NCI-H1105 treated with DMSO at 0.1 percent for 48 hours (cell line): ENCODE measurements around the gene MAMLD1.

Experiments
- DNase-seq: peaks from one replicate; lab custom pipeline; 2025; lab: John Stamatoyannopoulos, UW

Gene MAMLD1

GRCh38 chrX:150531467-150531866 lies 168.3 kb downstream of the MAMLD1 start:
- no peak for DNase-seq

- DNase-seq, result no peak
Measured at GRCh38 chrX:150533863-150534262, 170.7 kb downstream of the MAMLD1 start.

GRCh38 chrX:150536455-150537116 lies 173.5 kb downstream of the MAMLD1 start:
- DNase-seq, result no peak

- no peak for DNase-seq
Measured at GRCh38 chrX:150537851-150538250, 174.7 kb downstream of the MAMLD1 start.

DNA sequence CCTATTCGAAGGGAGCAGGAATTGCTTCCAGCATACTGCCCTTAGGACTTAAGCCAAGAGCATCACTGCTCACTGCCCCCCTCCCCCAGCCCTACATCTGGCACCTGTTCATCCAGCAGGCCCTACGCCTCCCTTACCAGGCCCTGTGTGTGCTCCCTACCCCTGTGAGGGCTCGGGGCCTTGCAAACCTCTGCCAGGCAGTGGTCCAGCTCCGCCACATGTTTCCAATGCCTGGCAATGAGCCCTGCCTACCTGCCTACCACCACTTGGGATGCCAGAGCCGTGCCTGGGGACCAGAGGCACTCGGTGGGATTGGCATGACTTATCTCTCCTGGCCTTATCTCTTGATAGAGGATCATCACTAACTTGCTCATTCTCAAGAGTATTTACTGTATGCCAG lies 177.8 kb downstream of the MAMLD1 start:
- peak; percentile 2 for DNase-seq

DNA sequence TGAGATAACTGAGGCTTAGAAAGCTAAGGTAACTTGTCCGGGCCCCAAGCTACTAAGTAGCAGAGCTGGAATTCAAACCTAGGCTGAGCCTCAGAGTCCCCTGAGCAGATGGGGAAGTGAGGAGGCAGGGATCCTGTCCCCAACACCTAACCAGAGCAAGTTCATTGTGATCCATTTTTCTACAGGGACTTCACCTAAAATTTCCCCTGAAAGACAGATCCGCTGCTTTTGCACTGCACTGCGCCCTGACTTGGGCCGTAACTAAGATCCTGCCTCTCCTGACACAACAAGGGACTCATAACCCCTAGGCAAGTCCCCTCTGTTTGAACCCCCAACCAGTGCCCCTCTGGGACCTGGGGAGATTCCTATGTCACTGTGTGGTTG lies 179.7 kb downstream of the MAMLD1 start:
- DNase-seq, result no peak

GRCh38 chrX:150543230-150544155 lies 180.4 kb downstream of the MAMLD1 start:
- DNase-seq, result no peak

- no peak for DNase-seq
Measured at GRCh38 chrX:150544222-150544787, 181.2 kb downstream of the MAMLD1 start.

GRCh38 chrX:150544835-150545770 lies 182.0 kb downstream of the MAMLD1 start:
- DNase-seq, result no peak

DNA sequence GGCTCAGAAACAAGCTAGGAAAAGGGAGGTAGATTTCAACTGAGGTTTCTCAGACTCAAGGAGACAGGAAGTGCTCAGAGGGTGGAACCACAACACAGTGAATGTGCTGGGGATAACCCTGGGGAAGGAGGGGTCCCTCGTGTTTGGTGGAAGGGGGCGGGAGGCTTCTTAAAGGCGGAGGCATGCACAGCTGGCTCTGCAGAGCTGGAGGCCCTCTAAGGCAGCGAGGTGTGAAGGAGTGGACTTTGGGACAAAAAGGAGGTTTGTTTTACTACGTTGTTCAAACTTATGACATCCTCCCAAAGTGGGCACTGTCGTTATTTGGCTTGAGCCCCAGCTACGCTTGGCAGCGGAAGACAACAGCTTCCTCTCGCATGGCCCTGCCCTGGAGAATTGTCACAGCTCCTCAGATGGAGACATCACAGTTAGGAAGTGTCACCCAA lies 183.6 kb downstream of the MAMLD1 start:
- DNase-seq, result no peak

GRCh38 chrX:150547375-150548115 lies 184.4 kb downstream of the MAMLD1 start:
- DNase-seq, result peak; percentile 58

DNA sequence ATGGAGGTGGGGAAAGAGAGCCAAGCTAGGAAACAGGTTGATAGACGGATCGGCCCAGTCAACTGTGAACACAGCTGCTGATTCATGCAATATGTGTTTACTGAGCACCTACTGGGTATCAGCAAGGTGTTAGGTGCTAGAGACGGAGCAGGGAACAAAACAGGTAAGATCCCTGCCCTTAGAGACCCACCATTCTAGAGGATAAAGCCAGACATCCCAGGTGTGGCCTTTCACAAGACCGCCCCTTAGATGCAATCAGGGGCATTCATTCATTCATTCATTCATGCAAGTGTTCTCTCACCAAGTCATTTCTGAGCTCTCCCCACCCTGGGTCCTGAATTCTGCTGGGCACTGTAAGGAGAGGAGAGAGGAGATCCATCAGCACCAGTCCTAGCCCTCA lies 185.1 kb downstream of the MAMLD1 start:
- no peak for DNase-seq

- no peak for DNase-seq
Measured at GRCh38 chrX:150548684-150549083, 185.6 kb downstream of the MAMLD1 start.

GRCh38 chrX:150551963-150552362 lies 188.8 kb downstream of the MAMLD1 start:
- no peak for DNase-seq

DNA sequence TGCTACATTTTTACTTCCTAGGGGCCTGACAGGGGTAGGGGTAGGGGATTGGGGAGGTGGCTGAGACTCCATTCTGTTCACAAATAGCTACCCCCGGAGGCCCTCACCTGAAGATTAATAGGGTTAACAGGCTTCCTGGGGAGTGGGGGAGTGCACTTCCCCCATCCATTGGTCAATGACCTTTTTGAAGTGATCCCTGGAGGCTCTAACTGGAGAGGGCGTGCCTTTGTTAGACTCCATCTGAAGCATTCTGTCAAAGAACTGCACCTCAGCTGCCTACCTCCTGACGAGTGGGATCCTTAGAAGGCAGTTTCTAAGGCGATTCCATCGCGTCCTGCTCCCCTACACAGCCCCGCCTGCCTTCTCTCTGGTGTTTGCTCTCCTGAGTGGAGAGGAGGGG lies 195.3 kb downstream of the MAMLD1 start:
- no peak for DNase-seq
